Subcutaneous adipose tissue (tissue), 4 donors: ENCODE results near the gene CFAP97D2. TPM values are rescaled to one million over a fixed set of nuclear protein-coding genes. Genes with fewer than 3 reads are reported as not detected.

Experiments used
- total RNA-seq, 4 donors: library from RNA; depleted of rRNA; stranded (reverse); fragments of >200 nt; gene quantifications; one replicate each; pipeline ENCODE4 v1.1.0, GENCODE V29; 2016
- TF ChIP-seq, protein P1 (sequence below): fragments of 450-650 bp; IDR thresholded peaks from one replicate; pipeline ENCODE4 v1.5.1; 2016; ENCODE audit warnings: low read depth, mild to moderate bottlenecking, control low read depth, antibody characterized with exemption, moderate library complexity

CFAP97D2 gene
- total RNA-seq, 4 donors from 2014 or later, result not detected

DNA sequence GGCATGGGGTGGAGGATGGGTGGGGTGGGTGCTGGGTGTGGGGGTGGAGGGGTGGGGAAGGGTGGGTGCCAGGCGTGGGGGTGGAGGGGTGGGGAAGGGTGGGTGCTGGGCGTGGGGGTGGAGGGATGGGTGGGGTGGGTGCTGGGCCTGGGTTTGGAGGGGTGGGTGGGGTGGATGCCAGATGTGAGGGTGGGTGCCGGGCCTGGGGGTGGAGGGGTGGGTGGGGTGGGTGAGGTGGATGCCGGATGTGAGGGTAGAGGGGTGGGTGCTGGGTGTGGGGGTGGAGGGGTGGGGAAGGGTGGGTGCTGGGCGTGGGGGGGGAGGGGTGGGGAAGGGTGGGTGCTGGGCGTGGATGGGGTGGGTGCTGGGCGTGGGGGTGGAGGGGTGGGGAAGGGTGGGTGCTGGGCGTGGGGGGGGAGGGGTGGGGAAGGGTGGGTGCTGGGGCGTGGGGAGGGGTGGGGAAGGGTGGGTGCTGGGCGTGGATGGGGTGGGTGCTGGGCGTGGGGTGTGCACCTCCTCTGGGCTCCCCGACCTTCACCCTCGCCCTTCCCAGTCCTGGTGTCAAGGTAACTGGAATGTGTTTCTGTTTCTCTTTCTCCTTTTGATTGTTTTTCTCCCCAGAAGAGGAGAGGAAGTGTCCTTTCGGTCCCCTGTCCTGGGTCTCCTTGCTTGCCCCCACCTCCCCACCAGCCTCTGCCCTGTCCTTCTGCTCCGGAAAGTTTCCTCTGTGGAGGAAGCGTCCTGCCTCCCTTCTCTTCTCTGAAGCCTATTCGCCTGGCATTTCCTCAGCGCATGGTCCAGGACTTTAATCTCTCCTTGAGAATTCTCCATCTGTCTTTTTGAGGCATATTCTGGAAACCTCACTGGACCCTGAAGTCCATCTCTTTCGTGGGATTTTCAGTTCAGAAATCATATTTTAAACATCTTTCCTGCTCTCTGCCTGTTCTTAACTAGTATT, 22.9 kb upstream of the CFAP97D2 start:
- TF ChIP-seq, protein P1, sequence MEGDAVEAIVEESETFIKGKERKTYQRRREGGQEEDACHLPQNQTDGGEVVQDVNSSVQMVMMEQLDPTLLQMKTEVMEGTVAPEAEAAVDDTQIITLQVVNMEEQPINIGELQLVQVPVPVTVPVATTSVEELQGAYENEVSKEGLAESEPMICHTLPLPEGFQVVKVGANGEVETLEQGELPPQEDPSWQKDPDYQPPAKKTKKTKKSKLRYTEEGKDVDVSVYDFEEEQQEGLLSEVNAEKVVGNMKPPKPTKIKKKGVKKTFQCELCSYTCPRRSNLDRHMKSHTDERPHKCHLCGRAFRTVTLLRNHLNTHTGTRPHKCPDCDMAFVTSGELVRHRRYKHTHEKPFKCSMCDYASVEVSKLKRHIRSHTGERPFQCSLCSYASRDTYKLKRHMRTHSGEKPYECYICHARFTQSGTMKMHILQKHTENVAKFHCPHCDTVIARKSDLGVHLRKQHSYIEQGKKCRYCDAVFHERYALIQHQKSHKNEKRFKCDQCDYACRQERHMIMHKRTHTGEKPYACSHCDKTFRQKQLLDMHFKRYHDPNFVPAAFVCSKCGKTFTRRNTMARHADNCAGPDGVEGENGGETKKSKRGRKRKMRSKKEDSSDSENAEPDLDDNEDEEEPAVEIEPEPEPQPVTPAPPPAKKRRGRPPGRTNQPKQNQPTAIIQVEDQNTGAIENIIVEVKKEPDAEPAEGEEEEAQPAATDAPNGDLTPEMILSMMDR, result no peak

DNA sequence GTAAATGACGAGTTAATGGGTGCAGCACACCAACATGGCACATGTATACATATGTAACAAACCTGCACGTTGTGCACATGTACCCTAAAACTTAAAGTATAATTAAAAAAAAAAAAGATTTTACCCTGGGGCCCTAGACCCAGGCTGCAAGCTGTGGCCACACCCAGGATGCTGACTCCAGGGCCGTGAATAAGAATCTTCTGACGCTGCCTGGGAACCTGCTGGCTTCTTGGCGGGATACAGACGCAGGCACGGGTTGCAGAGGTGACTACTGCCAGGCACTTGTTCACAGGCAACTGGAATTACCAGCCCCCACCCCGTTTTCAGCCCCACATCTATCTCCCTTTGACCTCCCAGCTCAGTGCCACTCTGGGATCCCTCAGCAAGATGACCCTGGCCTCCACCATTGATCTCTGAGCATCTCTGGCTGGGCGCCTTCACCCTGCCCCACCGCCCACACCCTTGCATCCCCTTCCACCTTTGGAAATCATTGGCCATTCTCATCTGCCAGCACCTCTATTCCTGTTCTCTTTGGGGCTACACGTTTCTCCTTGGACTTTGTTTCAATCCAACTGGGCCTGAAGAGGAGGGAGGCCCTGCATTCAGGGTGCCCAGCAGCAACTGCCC, 21.1 kb upstream of the CFAP97D2 start:
- TF ChIP-seq, protein P1, result no peak

DNA sequence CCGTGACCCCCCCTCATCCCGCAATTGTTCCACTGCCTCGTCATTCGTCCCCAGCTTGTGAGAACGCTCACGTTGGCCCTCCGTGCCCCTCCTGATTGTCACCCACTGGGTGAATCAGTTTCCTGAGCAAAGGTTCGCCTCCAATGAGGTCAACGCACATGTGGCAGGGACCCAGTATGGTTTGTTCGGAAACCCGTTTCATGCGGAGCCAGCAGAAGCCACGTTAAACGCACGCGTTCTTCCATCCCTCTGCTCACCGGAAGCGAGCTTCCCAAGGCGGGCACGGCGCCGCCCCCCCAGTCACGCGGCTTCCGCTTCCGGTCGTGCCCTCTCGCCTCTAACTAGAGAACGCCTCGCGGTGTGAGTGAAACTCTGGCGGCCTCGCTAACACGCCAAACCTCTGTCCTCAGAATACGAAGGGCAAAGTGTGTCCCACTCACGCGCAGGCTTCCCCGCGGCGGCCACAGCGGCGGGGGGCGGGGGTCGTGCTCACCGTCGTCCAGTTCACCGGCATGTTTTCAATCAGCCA, 18.0 kb upstream of the CFAP97D2 start:
- TF ChIP-seq, protein P1, result no peak

DNA sequence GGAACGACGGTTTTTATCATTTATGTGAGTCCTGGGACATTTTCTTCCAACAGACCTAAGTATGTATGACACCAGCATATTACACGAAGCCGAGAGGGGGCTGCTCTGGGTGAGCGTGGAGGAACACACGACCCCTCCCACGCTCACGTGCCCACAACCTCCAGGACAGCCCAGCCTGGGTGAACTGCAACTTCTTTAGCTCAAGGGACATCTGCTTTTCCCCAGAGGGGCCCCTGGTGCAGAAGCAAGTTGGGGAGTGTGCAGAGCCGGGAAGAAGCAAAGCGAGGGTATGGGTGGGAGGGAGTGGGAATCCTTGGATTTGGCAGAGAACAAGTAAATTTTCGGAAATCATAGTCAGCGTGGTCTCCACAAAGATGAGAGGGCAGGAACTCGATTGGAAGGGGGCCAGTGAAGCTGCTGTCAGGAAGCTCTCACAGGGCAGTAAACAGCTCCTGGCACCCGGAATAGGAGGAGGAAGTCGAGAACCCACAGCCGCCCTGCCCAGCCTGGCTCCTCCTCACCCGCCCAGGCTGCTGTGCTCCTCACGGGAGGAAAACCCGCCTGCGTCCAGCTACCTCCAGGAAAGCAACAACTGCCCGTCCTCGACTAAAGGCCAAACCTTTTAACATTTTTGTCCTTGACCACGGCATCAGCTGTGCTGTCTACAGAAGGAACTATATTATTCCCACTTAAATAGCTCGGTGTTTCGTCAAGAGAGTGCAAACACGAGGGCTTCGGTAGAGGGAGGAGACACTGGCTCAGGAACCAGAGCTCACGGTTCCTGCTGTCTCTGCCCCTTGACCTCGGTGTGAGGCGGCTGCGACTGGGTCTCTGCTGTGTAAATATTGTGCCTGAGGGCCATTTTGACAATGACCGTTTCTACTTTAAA, 17.2 kb upstream of the CFAP97D2 start:
- TF ChIP-seq, protein P1, result no peak

DNA sequence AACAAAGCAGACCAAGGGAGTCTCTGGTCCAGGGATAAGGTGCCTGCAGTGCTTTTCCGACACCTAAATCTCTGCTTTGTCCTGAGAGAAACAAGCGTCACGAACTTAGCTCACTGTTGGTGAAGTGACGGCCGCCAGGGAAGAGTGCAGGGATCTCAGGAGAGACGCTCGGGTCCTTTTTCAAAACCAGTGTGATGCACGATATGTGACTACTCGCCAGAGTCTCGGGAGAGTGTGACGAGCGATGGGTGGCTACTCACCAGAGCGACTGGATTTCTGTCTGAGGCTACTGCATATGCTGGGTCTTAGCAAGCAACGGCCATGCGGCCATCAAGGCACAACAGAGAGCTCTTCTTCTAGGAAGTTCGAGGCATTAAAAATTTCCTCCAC, 16.5 kb upstream of the CFAP97D2 start:
- TF ChIP-seq, protein P1, result no peak

DNA sequence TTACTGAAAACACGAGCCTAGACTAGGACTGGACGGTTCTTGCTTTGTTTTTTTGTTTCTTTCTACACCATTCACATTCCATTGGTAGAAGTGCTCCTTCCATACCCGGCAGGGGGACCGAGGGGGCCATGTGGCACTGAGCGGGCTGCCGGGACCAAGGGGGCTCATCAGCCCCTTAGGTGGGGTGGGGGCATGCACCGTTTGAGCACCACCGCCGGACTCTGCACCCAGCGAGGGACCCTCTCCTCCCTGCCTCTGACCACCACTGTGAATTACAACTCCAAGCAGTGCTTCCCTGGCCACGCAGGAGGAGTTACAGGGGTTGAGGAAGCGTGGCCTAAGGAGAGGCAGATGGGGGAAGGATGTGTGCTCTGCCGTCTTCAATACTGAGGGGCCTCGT, 15.0 kb upstream of the CFAP97D2 start:
- TF ChIP-seq, protein P1, result no peak
